Rectal smooth muscle tissue (tissue), 1 donor: ENCODE data around the gene TUBGCP3.

Experiments
- H3K27ac ChIP-seq: one replicate; pipeline ENCODE4 v1.7.0; 2013; ENCODE audit warnings: low read depth, low read length, inconsistent platforms
- H3K27me3 ChIP-seq: one replicate; pipeline ENCODE4 v1.7.0; 2013; ENCODE audit warnings: low read length; ENCODE audit not compliant: control insufficient read depth, insufficient read depth
- H3K36me3 ChIP-seq: one replicate; pipeline ENCODE4 v1.7.0; 2013; ENCODE audit warnings: low read length; ENCODE audit not compliant: control insufficient read depth, insufficient read depth
- H3K4me1 ChIP-seq: one replicate; pipeline ENCODE4 v1.7.0; 2013; ENCODE audit warnings: low read length; ENCODE audit not compliant: control insufficient read depth, insufficient read depth
- H3K4me3 ChIP-seq: one replicate; pipeline ENCODE4 v1.7.0; 2013; ENCODE audit warnings: low read length
- H3K9ac ChIP-seq: one replicate; pipeline ENCODE4 v1.7.0; 2013; ENCODE audit warnings: low read length

Gene TUBGCP3

GRCh38 chr13:112606109-112607001, 18.4 kb upstream of the TUBGCP3 start:
- Histone ChIP-seq H3K9ac (no peak overlapping the region), H3K36me3 (no peaks in the 10 kb centered on the region), H3K4me3 (peak overlapping the region; percentile 58), H3K27me3 (no peaks in the 10 kb centered on the region), H3K27ac (peak overlapping the region; percentile 62), H3K4me1 (no peaks in the 10 kb centered on the region)

- H3K27me3 ChIP-seq, result no peaks in the 10 kb centered on the region
- H3K27ac ChIP-seq, result peak overlapping the region; percentile 62
- peak overlapping the region; percentile 36 for H3K4me3 ChIP-seq
- H3K36me3 ChIP-seq, result no peaks in the 10 kb centered on the region
- H3K9ac ChIP-seq, result no peak overlapping the region
- no peaks in the 10 kb centered on the region for H3K4me1 ChIP-seq
Observed at GRCh38 chr13:112605531-112605990, 17.6 kb upstream of the TUBGCP3 start.

DNA sequence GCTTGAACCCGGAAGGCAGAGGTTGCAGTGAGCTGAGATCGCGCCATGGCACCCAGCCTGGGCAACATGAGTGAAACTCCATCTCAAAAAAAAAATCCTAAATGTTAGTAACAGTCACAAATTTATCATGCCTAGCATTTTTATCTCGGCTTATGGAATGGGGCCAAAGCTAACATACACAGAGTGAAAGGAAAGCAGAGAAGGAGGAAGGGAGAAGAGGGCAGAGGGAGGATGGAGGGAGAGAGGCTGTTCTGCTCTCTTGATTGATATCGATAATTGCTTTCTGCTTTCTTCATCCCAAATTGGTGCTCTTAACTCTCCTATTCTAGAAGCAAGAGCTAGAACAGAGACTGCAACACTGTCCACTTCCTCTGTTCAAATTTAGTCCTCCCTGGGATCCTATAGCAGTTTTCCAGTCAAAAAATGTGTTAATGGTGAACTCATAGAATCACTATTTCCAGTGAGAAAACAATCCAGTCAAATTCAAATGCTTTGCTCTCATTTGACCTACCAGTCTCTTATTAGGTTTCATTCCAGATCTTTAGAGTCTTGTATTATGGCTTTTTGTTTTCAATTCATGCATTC, 15.8 kb upstream of the TUBGCP3 start:
- Histone ChIP-seq H3K27me3 (no peaks in the 10 kb centered on the region), H3K9ac (no peak overlapping the region), H3K27ac (no peak overlapping the region), H3K4me1 (no peaks in the 10 kb centered on the region), H3K4me3 (no peak overlapping the region), H3K36me3 (no peaks in the 10 kb centered on the region)

- Histone ChIP-seq H3K27me3 (no peaks in the 10 kb centered on the region), H3K9ac (no peak overlapping the region), H3K4me3 (no peak overlapping the region), H3K36me3 (no peaks in the 10 kb centered on the region), H3K4me1 (no peaks in the 10 kb centered on the region), H3K27ac (no peak overlapping the region)
Observed at GRCh38 chr13:112602189-112602588, 14.2 kb upstream of the TUBGCP3 start.

DNA sequence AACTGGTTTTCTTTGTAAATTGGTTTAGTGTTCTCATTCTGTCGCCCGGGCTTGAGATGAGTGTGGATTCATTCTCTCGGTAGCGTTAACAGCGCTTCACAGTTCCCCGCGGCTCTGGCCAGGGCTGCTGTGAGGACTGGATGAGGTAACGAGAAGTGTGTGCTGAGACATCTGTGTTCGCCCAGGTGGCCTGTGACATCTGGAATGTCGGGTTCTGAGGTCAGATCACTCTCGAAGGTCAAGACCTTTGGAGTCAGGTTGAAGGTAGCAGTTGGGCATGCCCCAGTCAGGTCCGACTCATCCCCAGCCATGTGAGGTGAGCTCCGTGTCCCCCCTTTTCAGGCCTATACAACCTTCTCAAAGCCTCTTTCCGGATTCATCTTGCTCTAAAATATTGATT, 13.4 kb upstream of the TUBGCP3 start:
- no peak overlapping the region for H3K27ac ChIP-seq
- H3K27me3 ChIP-seq, result no peaks in the 10 kb centered on the region
- H3K36me3 ChIP-seq, result no peaks in the 10 kb centered on the region
- no peak overlapping the region for H3K9ac ChIP-seq
- H3K4me1 ChIP-seq, result no peaks in the 10 kb centered on the region
- no peak overlapping the region for H3K4me3 ChIP-seq

DNA sequence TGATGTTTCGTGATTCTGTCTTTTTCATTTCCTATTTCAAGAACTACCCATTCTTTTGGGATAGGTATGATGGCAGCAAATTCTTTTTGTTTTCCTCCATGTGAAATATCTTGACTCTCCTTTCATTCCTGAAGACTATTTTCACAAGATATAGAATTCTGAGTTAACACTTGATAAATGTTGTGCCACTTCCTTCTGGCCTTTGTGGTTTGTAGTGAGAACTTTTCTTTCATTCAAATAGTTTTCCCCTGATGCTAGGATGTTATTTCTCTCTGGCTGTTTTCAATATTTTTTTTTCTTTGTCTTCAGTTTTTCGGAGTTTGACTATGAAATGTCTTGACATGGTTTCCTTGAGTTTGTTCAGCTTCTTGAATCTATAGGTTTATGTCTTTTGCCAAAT, 8.3 kb upstream of the TUBGCP3 start:
- no peak overlapping the region for H3K9ac ChIP-seq
- H3K36me3 ChIP-seq, result no peaks in the 10 kb centered on the region
- no peaks in the 10 kb centered on the region for H3K27me3 ChIP-seq
- no peak overlapping the region for H3K27ac ChIP-seq
- no peaks in the 10 kb centered on the region for H3K4me1 ChIP-seq
- H3K4me3 ChIP-seq, result no peak overlapping the region

DNA sequence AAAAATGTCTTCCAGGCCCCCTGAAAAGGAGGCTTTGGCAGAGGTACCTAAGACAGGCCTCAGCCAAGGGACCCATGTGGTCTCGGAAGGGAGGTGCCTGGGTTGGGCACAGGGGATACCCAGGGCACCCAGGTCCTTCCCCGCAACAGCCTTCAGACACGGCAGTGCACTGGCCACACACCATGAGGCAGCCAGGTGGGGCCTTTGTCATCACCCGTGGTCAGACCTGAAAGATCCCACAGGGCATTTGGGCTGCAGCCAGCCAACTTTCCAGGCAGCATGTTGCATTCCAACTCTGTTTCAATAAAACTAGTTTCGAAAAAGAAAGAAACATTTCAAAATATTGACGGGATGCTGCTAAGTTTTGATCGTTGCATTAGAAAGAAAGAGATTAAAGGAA, 4.7 kb upstream of the TUBGCP3 start:
- Histone ChIP-seq H3K9ac (no peak overlapping the region), H3K27ac (no peak overlapping the region), H3K27me3 (no peaks in the 10 kb centered on the region), H3K4me3 (no peak overlapping the region), H3K4me1 (peaks cover 5% of the 10 kb centered on the region), H3K36me3 (no peaks in the 10 kb centered on the region)

- Histone ChIP-seq H3K27me3 (no peaks in the 10 kb centered on the region), H3K36me3 (no peaks in the 10 kb centered on the region), H3K27ac (no peak overlapping the region), H3K9ac (no peak overlapping the region), H3K4me3 (no peak overlapping the region), H3K4me1 (peaks cover 5% of the 10 kb centered on the region)
Observed at GRCh38 chr13:112592181-112592580, 4.2 kb upstream of the TUBGCP3 start.

- H3K27me3 ChIP-seq, result no peaks in the 10 kb centered on the region
- peak overlapping the region; percentile 91 for H3K4me3 ChIP-seq
- peaks cover 5% of the 10 kb centered on the region for H3K4me1 ChIP-seq
- H3K36me3 ChIP-seq, result no peaks in the 10 kb centered on the region
- H3K9ac ChIP-seq, result peak overlapping the region; percentile 46
- H3K27ac ChIP-seq, result peak overlapping the region; percentile 97
Observed at GRCh38 chr13:112588490-112589297, 741 bp upstream of the TUBGCP3 start.

DNA sequence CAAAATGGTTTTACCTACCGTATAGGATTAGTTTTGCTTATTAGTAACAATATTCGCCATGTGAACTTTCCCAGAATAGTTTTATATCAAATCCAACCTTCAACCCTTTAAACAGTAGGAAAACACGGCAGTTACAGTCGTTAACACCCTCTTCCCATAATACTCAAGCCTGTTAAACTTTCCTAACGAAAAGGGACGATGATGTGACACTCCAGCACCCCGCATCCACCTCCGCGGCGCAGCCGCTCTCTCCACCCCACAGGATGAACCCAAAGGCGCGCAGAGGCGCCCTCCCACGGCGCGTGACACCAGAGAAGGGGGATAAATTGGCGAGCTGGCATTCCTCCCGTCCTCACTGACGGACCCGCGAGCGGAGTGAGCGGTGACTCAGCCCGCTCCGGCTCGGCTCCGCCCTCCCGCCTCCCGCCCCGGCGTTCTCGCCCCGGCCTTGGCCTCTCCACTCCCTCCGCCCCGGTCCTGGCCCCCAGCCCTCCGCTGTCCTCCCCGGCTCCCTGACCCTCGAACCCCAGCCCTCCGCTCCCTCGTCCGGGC, 665 bp downstream of the TUBGCP3 start:
- no peaks in the 10 kb centered on the region for H3K36me3 ChIP-seq
- H3K27ac ChIP-seq, result peak overlapping the region; percentile 97
- peak overlapping the region; percentile 91 for H3K4me3 ChIP-seq
- peaks cover 5% of the 10 kb centered on the region for H3K4me1 ChIP-seq
- peak overlapping the region; percentile 72 for H3K9ac ChIP-seq
- no peaks in the 10 kb centered on the region for H3K27me3 ChIP-seq

DNA sequence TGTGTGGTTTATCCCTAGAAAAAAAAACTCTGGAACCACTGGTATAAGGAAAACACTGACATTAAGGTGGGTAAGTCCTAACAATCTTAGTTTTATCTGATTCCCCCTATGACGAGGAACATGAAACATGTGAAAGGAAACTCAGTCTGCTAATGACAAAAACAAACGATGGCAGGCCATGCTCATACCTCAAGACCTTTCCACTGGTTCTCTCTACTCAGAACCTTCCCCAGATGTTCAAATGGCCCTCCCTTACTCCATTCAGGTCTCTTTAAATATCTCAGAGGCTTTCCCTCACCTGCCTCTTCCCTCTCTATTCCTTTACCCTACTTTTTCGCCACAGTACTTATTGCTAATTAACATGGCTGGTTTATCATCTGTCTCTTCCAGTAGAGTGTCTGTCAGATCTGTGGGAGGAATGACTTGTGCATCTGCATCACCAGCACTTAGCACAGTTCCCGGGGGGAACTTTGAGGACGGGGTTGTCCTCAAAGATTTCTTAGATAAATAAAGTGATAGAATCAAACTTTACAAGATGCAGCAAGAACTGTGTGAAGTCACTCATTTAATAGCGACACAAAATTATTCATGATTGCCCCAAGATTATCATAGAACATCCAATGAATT, 1.5 kb downstream of the TUBGCP3 start:
- H3K27me3 ChIP-seq, result no peaks in the 10 kb centered on the region
- H3K9ac ChIP-seq, result no peak overlapping the region
- H3K4me1 ChIP-seq, result peaks cover 5% of the 10 kb centered on the region
- peak overlapping the region; percentile 91 for H3K4me3 ChIP-seq
- no peaks in the 10 kb centered on the region for H3K36me3 ChIP-seq
- peak overlapping the region; percentile 97 for H3K27ac ChIP-seq
